Measurements from ENCODE around the gene PIP4K2A.

- no peak for TF ChIP-seq POLR2AphosphoS5 (IDR thresholded peaks at IDR 0.05)
- TF ChIP-seq, protein P1, sequence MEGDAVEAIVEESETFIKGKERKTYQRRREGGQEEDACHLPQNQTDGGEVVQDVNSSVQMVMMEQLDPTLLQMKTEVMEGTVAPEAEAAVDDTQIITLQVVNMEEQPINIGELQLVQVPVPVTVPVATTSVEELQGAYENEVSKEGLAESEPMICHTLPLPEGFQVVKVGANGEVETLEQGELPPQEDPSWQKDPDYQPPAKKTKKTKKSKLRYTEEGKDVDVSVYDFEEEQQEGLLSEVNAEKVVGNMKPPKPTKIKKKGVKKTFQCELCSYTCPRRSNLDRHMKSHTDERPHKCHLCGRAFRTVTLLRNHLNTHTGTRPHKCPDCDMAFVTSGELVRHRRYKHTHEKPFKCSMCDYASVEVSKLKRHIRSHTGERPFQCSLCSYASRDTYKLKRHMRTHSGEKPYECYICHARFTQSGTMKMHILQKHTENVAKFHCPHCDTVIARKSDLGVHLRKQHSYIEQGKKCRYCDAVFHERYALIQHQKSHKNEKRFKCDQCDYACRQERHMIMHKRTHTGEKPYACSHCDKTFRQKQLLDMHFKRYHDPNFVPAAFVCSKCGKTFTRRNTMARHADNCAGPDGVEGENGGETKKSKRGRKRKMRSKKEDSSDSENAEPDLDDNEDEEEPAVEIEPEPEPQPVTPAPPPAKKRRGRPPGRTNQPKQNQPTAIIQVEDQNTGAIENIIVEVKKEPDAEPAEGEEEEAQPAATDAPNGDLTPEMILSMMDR (IDR thresholded peaks at IDR 0.05): no peak
Observed at GRCh38 chr10:22727112-22727511, 12.7 kb upstream of the PIP4K2A start.

Measured in suprapubic skin (tissue), 3 donors.